Tibial nerve (tissue), 4 donors: Measurements from ENCODE around the gene SNX33. TPM values are rescaled to one million over a fixed set of nuclear protein-coding genes. Genes with fewer than 3 reads are reported as not detected.
"Not testable (repeated sequence)": the region's sequence is repeated elsewhere in the genome, so short reads cannot be mapped to it uniquely, and the experiment has no call there.

Experiments used
- DNase-seq, 2 donors: peaks; one replicate each; pipeline ENCODE4 v3.0.0-alpha.2; 2019; ENCODE audit warnings: low spot score in 2 of 2
- H3K27ac ChIP-seq, 4 donors: fragments of 200-600 bp; sonication (generic) in 3 of 4; one replicate each; pipeline ENCODE4 v1.5.1; 2017 to 2019; ENCODE audit warnings: mild to moderate bottlenecking in 1 of 4
- H3K27me3 ChIP-seq, 2 donors: fragments of 200-600 bp; sonication (generic) in 1 of 2; one replicate each; pipeline versions ENCODE4 v1.5.1 to v1.6.0; 2017 to 2019
- H3K36me3 ChIP-seq, 3 donors: fragments of 200-600 bp; sonication (generic); one replicate each; pipeline ENCODE4 v1.5.1; 2018 to 2019
- H3K4me1 ChIP-seq, 4 donors: fragments of 200-600 bp; sonication (generic) in 3 of 4; one replicate each; pipeline ENCODE4 v1.5.1; 2017 to 2019
- H3K4me3 ChIP-seq, 4 donors: fragments of 200-600 bp; sonication (generic) in 3 of 4; one replicate each; pipeline ENCODE4 v1.5.1; 2017 to 2019; ENCODE audit warnings: mild to moderate bottlenecking in 1 of 4, moderate library complexity in 1 of 4
- H3K9me3 ChIP-seq, 4 donors: fragments of 200-600 bp; sonication (generic) in 3 of 4; one replicate each; pipeline ENCODE4 v1.5.1; 2017 to 2019
- CTCF ChIP-seq, 5 experiments: fragments of 200-600 bp in 3 of 5; fragments of 450-650 bp in 2 of 5; sonication (generic) in 3 of 5; IDR thresholded peaks; one replicate each; pipeline ENCODE4 v1.5.1; 2016 to 2019; ENCODE audit warnings: antibody characterized with exemption in 5 of 5, mild to moderate bottlenecking in 3 of 5, moderate library complexity in 2 of 5
- EP300 ChIP-seq, 2 donors: sonication (generic); formaldehyde crosslinking; IDR thresholded peaks; one replicate each; pipeline ENCODE4 v1.6.1; 2017; ENCODE audit warnings: antibody characterized with exemption in 2 of 2, mild to moderate bottlenecking in 1 of 2
- POLR2A ChIP-seq, 2 donors: fragments of 450-650 bp; IDR thresholded peaks; one replicate each; pipeline ENCODE4 v1.6.1; 2017; ENCODE audit warnings: antibody characterized with exemption in 2 of 2, mild to moderate bottlenecking in 2 of 2, moderate library complexity in 2 of 2
- WGBS, 2 donors: methylation state at CpG; one replicate each; pipeline ENCODE4 v1.1.5; 2018; 5-methylcytosine and 5-hydroxymethylcytosine counted together
- total RNA-seq, 4 donors: library from RNA; depleted of rRNA; stranded (reverse); fragments of >200 nt; gene quantifications; one replicate each; pipeline ENCODE4 v1.1.0, GENCODE V29; 2016

The SNX33 gene
- total RNA-seq, 4 donors from 2014 or later = 29.7 to 44.9 (median 31.1) TPM

DNA sequence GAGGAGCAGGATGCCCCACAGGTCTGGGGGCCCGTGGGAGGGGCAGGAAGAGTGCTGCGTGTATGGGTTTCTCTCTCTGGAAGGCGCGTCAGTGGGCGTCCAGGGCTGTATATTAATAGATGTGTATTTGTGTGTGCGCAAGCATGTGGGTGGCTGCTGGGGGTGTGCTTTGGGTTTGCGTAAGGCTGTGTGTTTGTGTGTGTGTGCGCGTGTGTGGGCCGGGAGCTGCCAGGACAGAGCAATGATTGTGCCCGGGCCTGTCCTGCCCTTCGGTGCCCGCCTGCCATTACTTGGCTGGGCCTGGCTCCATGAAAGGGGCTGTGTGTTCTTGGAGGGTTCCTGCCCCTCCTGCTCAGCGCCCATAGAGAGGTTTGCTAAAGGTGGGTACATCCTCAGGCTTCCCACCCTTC lies 48.6 kb downstream of the SNX33 start:
- Histone ChIP-seq H3K27me3 (no peaks in the 10 kb centered on the region), H3K4me3 (no peak overlapping the region), H3K27ac (peak overlapping the region; percentile 72 to 98 (median 96)), H3K4me1 (peaks cover 2 to 82% (median 77%) of the 10 kb centered on the region in 4 donors), H3K36me3 (peaks cover 0 to 12% (median 0%) of the 10 kb centered on the region in 3 donors), H3K9me3 (no peaks in the 10 kb centered on the region)
- TF ChIP-seq CTCF (IDR thresholded peaks at IDR 0.05) (no peak), EP300 (IDR thresholded peaks at IDR 0.05) (peak; percentile 63 to 95), POLR2A (IDR thresholded peaks at IDR 0.05) (peak; percentile 22 to 51)
- peak; percentile 56 to 67 for DNase-seq
- 38 to 49% methylated on average over 14 of the region's 14 CpGs for WGBS, 2 donors

DNA sequence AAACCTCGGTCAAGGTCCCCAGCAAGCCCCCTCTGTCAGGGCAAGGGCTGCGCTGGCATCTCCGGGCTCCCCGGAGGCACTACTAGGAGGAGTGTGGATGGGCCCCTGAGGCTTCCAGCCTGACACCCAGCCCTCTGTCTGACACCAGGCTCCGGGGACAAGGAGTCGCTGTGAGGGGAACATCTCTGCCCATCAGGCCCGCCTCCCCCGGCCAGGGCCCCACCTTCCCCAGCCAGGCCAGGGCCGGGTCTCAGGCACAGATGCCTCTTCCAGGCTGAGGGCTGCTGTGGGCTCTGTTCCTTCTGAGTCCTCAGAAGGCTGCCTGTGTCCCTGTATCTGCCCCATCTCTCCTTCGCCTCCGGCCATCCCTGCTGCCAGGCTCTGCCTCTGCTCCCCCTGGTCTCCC lies 49.1 kb downstream of the SNX33 start:
- peaks cover 0 to 6% (median 0%) of the 10 kb centered on the region in 3 donors for H3K36me3 ChIP-seq
- H3K27ac ChIP-seq = peak overlapping the region; percentile 72 to 98 (median 96)
- DNase-seq = no peak
- no peaks in the 10 kb centered on the region for H3K27me3 ChIP-seq
- H3K9me3 ChIP-seq = no peaks in the 10 kb centered on the region
- peak overlapping the region in 1 of 4 donors; percentile 17 for H3K4me3 ChIP-seq
- TF ChIP-seq CTCF (IDR thresholded peaks at IDR 0.05) = no peak
- TF ChIP-seq POLR2A (IDR thresholded peaks at IDR 0.05) = no peak
- TF ChIP-seq EP300 (IDR thresholded peaks at IDR 0.05) = no peak
- H3K4me1 ChIP-seq = peaks cover 2 to 88% (median 81%) of the 10 kb centered on the region in 4 donors
- 51% methylated on average over 8 to 11 of the region's 11 CpGs for WGBS, 2 donors

GRCh38 chr15:75697523-75697922 lies 49.8 kb downstream of the SNX33 start:
- 47 to 50% methylated on average over 7 of the region's 7 CpGs for WGBS, 2 donors

GRCh38 chr15:75697974-75698747 lies 50.4 kb downstream of the SNX33 start:
- 46 to 59% methylated on average over 13 to 19 of the region's 21 CpGs for WGBS, 2 donors
- H3K36me3 ChIP-seq, DNase-seq, H3K9me3 ChIP-seq, H3K4me3 ChIP-seq, H3K27me3 ChIP-seq: not testable (repeated sequence)
- H3K4me1 ChIP-seq = peaks cover 2 to 95% (median 88%) of the 10 kb centered on the region in 4 donors
- H3K27ac ChIP-seq = peak overlapping the region; percentile 72 to 98 (median 96)

More at GRCh38 chr15:75697523-75697922, 49.8 kb downstream of the SNX33 start:
- Histone ChIP-seq H3K27me3 (no peaks in the 10 kb centered on the region), H3K27ac (peak overlapping the region; percentile 72 to 98 (median 96)), H3K9me3 (no peaks in the 10 kb centered on the region), H3K4me1 (peaks cover 2 to 94% (median 87%) of the 10 kb centered on the region in 4 donors), H3K4me3 (peak overlapping the region in 1 of 4 donors; percentile 17), H3K36me3 (peaks cover 0 to under 1% (median 0%) of the 10 kb centered on the region in 3 donors)
- DNase-seq = no peak
- TF ChIP-seq EP300 (IDR thresholded peaks at IDR 0.05) = peak in 1 of 2 donors; percentile 56
- peak in 1 of 2 donors; percentile 25 for TF ChIP-seq POLR2A (IDR thresholded peaks at IDR 0.05)
- no peak for TF ChIP-seq CTCF (IDR thresholded peaks at IDR 0.05)

DNA sequence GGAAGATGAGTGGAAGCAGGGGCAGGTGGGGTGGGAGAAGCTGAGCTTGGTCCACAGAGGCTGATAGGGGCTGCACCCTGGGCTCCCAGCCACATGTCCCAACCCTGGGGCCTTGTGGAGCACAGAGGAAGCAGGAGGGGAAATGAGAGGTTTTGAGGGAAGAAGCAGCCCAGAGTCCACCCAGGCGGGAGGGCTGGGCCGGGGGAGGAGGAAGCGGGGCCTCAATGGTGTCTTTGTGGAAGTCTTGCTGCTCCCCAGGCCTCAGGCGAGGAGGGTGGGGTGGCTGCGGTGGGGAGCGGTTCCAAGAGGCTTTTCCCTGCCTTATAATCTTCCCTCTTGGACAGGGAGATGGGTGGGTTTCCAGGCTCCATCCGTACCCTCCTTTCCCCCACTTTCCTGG lies 51.8 kb downstream of the SNX33 start:
- Histone ChIP-seq H3K4me1 (peaks cover 2 to 86% (median 79%) of the 10 kb centered on the region in 4 donors), H3K27ac (peak overlapping the region; percentile 72 to 98 (median 96))
- H3K27me3 ChIP-seq, H3K9me3 ChIP-seq, H3K4me3 ChIP-seq, H3K36me3 ChIP-seq: not testable (repeated sequence)
- 19 to 27% methylated on average over 6 to 7 of the region's 7 CpGs for WGBS, 2 donors
- DNase-seq = peak in 1 of 2 donors; percentile 53
